ENCODE results near the gene ZNF532. TPM values are rescaled to one million over a fixed set of nuclear protein-coding genes. Genes with fewer than 3 reads are reported as not detected.

Gene ZNF532
- total RNA-seq, 1 experiment from 2014 or later = 21.1 TPM

- peak overlapping the region; percentile 52; the same call in 1 of the 2 replicates for H3K4me3 ChIP-seq
These were observed 143.8 kb downstream of the ZNF532 start for GRCh38 chr18:59008302-59008974.

GRCh38 chr18:59009846-59010245 is 145.2 kb downstream of the ZNF532 start:
- no peaks in the 10 kb centered on the region for H3K9me3 ChIP-seq (ENCODE audit: insufficient read depth, low read depth)
- no peaks in the 10 kb centered on the region for H3K27me3 ChIP-seq (ENCODE audit: insufficient read depth, low read depth)
- H3K4me1 ChIP-seq (replicated peaks; ENCODE audit: insufficient read depth) = peaks cover 18% of the 10 kb centered on the region
- H3K4me2 ChIP-seq = no peak overlapping the region
- DNase-seq = no peak
- no peaks in the 10 kb centered on the region for H3K79me2 ChIP-seq (ENCODE audit: low read depth)
- ChIA-PET CTCF (no interaction called here), POLR2A (ENCODE audit: unreplicated experiment) (no interaction called here)
- no peak overlapping the region for H2AFZ ChIP-seq
- no TSS peak for BruUV-seq (replicated peaks)
- H3K27ac ChIP-seq = no peak overlapping the region
- H3K9me2 ChIP-seq (ENCODE audit: insufficient read depth) = no peaks in the 10 kb centered on the region; the same call in 1 of the 2 replicates
- no peaks in the 10 kb centered on the region for H3K36me3 ChIP-seq (ENCODE audit: low read depth)
- peaks cover 17% of the 10 kb centered on the region for H3F3A ChIP-seq (ENCODE audit: insufficient read depth, low read depth)
- intact Hi-C loops (cut with micrococcal nuclease; ENCODE audit: unreplicated experiment) = no loop called here
- TF ChIP-seq, protein P1, sequence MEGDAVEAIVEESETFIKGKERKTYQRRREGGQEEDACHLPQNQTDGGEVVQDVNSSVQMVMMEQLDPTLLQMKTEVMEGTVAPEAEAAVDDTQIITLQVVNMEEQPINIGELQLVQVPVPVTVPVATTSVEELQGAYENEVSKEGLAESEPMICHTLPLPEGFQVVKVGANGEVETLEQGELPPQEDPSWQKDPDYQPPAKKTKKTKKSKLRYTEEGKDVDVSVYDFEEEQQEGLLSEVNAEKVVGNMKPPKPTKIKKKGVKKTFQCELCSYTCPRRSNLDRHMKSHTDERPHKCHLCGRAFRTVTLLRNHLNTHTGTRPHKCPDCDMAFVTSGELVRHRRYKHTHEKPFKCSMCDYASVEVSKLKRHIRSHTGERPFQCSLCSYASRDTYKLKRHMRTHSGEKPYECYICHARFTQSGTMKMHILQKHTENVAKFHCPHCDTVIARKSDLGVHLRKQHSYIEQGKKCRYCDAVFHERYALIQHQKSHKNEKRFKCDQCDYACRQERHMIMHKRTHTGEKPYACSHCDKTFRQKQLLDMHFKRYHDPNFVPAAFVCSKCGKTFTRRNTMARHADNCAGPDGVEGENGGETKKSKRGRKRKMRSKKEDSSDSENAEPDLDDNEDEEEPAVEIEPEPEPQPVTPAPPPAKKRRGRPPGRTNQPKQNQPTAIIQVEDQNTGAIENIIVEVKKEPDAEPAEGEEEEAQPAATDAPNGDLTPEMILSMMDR (conservative IDR thresholded peaks at IDR 0.05) = no peak
- no peak for TF ChIP-seq EZH2 (IDR thresholded peaks at IDR 0.05; ENCODE audit: low read depth)
- no peak overlapping the region for H3K4me3 ChIP-seq
- H4K20me1 ChIP-seq (ENCODE audit: insufficient read depth) = no peaks in the 10 kb centered on the region

More at GRCh38 chr18:59008302-59008974, 143.8 kb downstream of the ZNF532 start:
- DNase-seq = peak; percentile 45 to 88
- Histone ChIP-seq H3K4me2 (peak overlapping the region; percentile 96), H3K79me2 (ENCODE audit: low read depth) (no peaks in the 10 kb centered on the region), H3K36me3 (ENCODE audit: low read depth) (no peaks in the 10 kb centered on the region), H3K27me3 (ENCODE audit: insufficient read depth, low read depth) (no peaks in the 10 kb centered on the region), H3K27ac (peak overlapping the region; percentile 82), H2AFZ (peak overlapping the region; percentile 75), H4K20me1 (ENCODE audit: insufficient read depth) (no peaks in the 10 kb centered on the region), H3K4me1 (replicated peaks; ENCODE audit: insufficient read depth) (peaks cover 18% of the 10 kb centered on the region), H3F3A (ENCODE audit: insufficient read depth, low read depth) (peaks cover 17% of the 10 kb centered on the region), H3K9me3 (ENCODE audit: insufficient read depth, low read depth) (no peaks in the 10 kb centered on the region), H3K9me2 (ENCODE audit: insufficient read depth) (no peaks in the 10 kb centered on the region; the same call in 1 of the 2 replicates)
- ChIA-PET CTCF (interaction anchor here (0.8 kb wide), 2 partner anchors 223 to 244 kb away, joined by 3 to 4 read pairs; no protein-coding TSS in a partner anchor), POLR2A (ENCODE audit: unreplicated experiment) (interaction anchor here (0.6 to 0.7 kb wide), 4 partner anchors 53 to 1260 kb away, joined by 3 to 8 read pairs (median 5); no protein-coding TSS in a partner anchor)
- no peak for TF ChIP-seq EZH2 (IDR thresholded peaks at IDR 0.05; ENCODE audit: low read depth)
- TF ChIP-seq, protein P1 (conservative IDR thresholded peaks at IDR 0.05) = no peak
- intact Hi-C loops (cut with micrococcal nuclease; ENCODE audit: unreplicated experiment) = loop anchor here (1.0 kb wide), 1 partner anchor 223 kb away; no protein-coding TSS in a partner anchor
- BruUV-seq (replicated peaks) = TSS peak; percentile 95

GRCh38 chr18:59011289-59011688 is 146.6 kb downstream of the ZNF532 start:
- no peaks in the 10 kb centered on the region for H3K9me3 ChIP-seq (ENCODE audit: insufficient read depth, low read depth)
- DNase-seq = no peak
- BruUV-seq (replicated peaks) = no TSS peak
- H3K79me2 ChIP-seq (ENCODE audit: low read depth) = no peaks in the 10 kb centered on the region
- peaks cover 14% of the 10 kb centered on the region for H3K4me1 ChIP-seq (replicated peaks; ENCODE audit: insufficient read depth)
- CTCF ChIA-PET = interaction anchor here (0.7 kb wide), 1 partner anchor 144 kb away, joined by 4 read pairs; no protein-coding TSS in a partner anchor
- no peaks in the 10 kb centered on the region for H3K36me3 ChIP-seq (ENCODE audit: low read depth)
- H3K27me3 ChIP-seq (ENCODE audit: insufficient read depth, low read depth) = no peaks in the 10 kb centered on the region
- H3K27ac ChIP-seq = no peak overlapping the region
- H3K4me3 ChIP-seq = no peak overlapping the region
- peaks cover 17% of the 10 kb centered on the region for H3F3A ChIP-seq (ENCODE audit: insufficient read depth, low read depth)
- H3K9me2 ChIP-seq (ENCODE audit: insufficient read depth) = no peaks in the 10 kb centered on the region; the same call in 1 of the 2 replicates
- POLR2A ChIA-PET (ENCODE audit: unreplicated experiment) = no interaction called here
- no peaks in the 10 kb centered on the region for H4K20me1 ChIP-seq (ENCODE audit: insufficient read depth)
- TF ChIP-seq, protein P1 (conservative IDR thresholded peaks at IDR 0.05) = no peak
- TF ChIP-seq EZH2 (IDR thresholded peaks at IDR 0.05; ENCODE audit: low read depth) = no peak
- no peak overlapping the region for H2AFZ ChIP-seq
- intact Hi-C loops (cut with micrococcal nuclease; ENCODE audit: unreplicated experiment) = no loop called here
- H3K4me2 ChIP-seq = no peak overlapping the region
